Thyroid gland (tissue), 4 donors: ENCODE data around the gene MTREX.

ENCODE experiments used
- CTCF ChIP-seq, 6 experiments: fragments of 200-600 bp in 3 of 6; fragments of 450-650 bp in 3 of 6; sonication (generic) in 3 of 6; IDR thresholded peaks; one replicate each; pipeline ENCODE4 v1.5.1; 2016 to 2019; ENCODE audit warnings: antibody characterized with exemption in 6 of 6, mild to moderate bottlenecking in 2 of 6, inconsistent platforms in 1 of 6, moderate library complexity in 1 of 6
- POLR2A ChIP-seq, 2 donors: fragments of 450-650 bp; IDR thresholded peaks; one replicate each; pipeline ENCODE4 v1.6.1; 2017; ENCODE audit warnings: antibody characterized with exemption in 2 of 2, mild to moderate bottlenecking in 2 of 2, moderate library complexity in 1 of 2

- TF ChIP-seq CTCF (IDR thresholded peaks at IDR 0.05) (no peak), POLR2A (IDR thresholded peaks at IDR 0.05) (no peak)
These were observed 108.5 kb downstream of the MTREX start for GRCh38 chr5:55416306-55416705.
